Muscle of arm (tissue), 12 donors: Measurements from ENCODE around the gene FRMPD1. TPM values are rescaled to one million over a fixed set of nuclear protein-coding genes. Genes with fewer than 3 reads are reported as not detected.

Source experiments
- DNase-seq: peaks from one replicate; pipeline ENCODE4 v3.0.0-alpha.2; 2013
- polyA plus RNA-seq, 12 donors: library from polyadenylated mRNA; unstranded; fragments of 120-200 nt; gene quantifications; one replicate each; pipeline ENCODE4 v1.2.1, GENCODE V29; 2013; ENCODE audit not compliant: insufficient read length in 12 of 12

Gene FRMPD1
- polyA plus RNA-seq, 12 donors, result 4.7 to 18.8 (median 10.9) TPM; not detected in 1

DNA sequence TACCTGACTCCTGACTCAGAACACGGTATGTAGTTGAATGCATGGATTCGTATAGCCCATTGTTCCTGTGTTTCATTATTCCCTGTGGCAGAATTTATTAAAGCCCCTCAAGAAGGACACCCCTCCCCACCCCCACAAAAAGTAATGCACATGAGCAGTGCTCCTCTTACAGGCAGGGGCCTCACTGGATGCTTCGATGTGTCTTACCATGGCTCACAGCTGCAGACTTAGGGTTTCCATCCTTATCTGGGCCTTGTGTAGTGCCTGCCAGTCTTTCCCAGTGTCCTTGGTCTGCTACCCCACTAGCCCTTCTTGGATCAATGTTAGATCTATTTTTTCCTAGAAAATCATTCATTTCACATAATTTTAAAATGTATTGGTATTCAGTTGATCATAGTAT is 119.2 kb downstream of the FRMPD1 start:
- DNase-seq, result no peak

DNA sequence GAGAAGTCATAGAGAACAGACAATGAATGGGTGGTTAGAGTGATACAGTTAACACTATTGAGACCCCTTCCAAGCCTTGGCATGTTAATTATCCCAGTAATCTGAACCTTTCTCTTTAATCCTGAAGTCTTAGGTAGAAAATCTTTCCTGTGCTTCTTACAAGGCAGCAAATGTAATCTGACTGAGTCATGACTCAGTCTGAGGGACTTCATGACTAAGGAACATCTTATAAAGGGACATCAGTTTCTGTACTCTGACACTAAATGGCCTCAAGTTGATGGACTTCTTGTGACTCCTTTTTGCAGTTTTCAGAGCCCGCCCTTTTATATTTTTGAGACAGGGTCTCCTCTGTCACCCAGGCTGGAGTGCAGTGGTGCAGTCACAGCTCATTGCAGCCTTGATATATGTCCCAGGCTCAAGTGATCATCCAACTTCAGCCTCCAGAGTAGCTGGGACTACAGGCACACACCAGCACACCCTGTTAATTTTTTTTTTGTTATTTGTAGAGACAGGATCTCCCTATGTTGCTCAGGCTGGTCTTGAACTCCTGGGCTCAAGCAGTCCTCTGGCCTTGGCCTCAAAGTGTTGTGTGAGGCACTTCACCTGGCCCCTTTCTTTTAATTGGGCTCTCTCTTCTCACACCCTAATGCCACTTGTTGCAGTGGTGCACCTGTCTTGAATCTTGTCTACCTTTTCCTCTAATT is 124.6 kb downstream of the FRMPD1 start:
- no peak for DNase-seq

DNA sequence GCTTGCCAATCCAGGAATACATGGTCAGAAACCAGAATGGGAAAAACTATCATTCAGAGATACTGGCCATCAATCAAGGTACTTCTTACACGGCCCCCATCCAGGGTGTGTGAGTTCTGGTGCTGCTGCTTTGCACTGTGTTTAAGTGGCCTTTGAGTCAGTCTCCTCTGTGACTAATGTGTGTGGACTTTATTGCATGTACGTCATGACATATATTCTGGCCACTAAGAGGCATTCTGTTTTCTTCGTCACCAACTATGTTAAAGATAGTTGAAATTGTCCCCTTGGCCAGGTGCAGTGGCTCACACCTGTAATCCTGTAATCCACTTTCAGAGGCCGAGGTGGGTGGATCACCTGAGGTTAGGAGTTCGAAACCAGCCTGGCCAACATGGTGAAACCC is 125.6 kb downstream of the FRMPD1 start:
- DNase-seq, result no peak

DNA sequence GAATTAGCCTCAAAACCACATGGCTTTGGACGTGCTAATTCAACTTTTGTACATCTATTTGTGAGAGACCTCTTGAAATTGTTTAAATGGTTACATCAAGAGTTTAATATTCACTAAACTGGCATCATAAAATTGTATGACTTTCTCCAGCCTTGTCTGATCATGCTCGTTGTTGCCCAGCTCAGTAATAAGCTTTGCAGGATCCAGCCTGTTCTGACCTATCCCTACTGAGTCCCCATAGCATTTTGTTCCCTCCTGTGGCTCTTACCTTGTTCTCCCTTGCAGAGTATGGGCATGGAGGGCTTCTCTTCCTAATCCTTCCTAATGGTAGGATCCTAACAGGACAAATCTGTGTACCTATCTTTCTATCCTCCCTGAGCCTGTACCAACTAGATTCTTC is 127.8 kb downstream of the FRMPD1 start:
- DNase-seq, result no peak

DNA sequence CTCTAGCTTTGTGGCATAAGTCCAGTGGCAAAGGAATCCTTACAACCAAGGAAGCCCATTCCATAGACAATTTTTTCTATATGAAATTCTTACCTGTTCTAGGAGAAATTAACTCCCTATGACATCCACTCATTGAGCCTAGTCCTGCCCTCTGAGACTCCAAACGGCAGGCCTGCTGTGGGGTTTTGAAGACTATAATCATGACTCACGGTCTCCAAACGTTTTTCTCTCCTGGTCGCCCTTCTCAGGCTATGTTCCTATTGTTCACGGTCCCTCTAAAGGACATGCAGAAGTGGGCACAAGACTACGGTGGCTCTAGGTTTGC is 133.5 kb downstream of the FRMPD1 start:
- no peak for DNase-seq

DNA sequence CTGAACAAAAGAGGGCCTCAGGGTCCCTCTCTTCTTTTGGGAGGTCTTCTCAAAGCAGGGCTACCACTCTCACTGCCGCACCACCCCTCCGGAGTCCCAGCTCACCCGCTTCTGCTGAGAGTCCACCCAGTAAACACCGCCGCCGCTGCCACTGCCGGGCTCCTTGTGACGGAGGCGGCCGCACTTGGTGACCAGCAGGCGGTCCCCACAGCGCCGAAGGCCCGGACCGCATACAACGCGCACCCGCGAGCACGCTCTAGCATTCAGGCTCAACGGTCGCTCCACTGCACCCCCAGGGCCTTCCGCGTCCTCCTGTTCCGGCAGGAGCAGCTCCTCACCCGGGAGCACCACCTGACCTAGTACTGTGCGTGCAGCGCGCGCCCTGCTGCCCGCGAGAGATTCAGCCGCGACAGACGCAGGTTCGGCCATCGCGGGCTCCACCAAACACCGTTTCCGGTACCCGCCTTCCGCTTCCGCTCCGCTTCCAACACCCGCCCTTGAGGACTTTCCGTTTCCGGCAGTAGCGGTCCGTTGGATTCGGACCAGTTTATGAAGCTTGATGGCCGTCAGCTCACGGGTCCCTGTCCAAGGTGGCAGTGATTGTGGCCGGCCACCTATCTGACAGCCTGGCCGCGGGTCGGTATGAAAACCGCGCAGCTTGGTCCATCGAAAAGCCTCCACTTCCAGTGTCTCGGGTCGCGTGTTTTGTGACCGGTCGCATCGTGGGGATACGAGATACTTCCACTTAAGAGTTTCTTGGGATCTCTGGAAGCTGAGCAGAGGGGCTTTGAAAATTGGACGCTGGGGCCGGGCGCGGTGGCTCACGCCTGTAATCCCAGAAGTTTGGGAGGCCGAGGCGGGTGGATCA is 134.1 kb downstream of the FRMPD1 start, which contains the start of gene EXOSC3:
Gene EXOSC3, minus strand, starts transcription at position 449 of the 868 bp plus-strand sequence. Its CDS starts 20 bp downstream, at position 429.
- peak; percentile 95 for DNase-seq

DNA sequence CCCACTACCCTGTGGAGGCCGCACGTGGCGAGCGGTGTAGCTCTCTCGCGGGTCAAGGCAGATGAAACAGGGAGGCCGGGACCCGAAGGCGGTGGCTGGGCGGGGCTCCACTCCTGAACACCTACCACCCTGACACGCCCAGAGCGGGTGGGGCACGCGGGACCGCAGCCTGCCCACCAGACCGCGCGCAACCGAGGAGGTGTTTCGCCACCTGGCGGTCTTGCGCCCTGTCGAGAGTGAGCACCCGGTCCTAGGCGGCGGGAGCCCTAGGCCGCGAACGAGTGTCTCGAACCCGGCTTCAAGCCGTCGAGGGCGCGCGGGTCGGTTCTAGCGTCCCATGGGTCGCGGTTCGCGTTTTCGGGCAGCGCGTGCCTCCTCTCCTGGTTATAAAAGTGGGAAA is 136.3 kb downstream of the FRMPD1 start:
- DNase-seq, result no peak

DNA sequence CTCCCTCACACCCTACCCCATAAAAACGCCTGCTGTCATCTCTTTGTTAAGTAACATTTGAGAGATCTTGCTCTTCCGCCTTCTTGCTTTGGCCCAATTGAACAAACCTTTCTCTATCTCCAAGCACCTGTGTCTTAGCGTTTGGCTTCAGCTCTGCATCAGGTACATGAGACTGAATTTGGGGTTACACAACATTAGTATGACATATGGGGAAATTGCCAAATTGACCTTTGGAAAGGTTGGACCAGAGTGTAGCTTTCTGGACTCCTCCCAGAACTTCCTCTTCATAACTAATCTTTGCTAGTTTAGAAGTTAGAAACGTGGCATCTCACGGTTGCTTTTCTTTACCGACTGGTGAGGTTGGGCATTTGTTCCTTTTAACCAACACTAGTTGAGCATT is 137.6 kb downstream of the FRMPD1 start:
- DNase-seq, result no peak

DNA sequence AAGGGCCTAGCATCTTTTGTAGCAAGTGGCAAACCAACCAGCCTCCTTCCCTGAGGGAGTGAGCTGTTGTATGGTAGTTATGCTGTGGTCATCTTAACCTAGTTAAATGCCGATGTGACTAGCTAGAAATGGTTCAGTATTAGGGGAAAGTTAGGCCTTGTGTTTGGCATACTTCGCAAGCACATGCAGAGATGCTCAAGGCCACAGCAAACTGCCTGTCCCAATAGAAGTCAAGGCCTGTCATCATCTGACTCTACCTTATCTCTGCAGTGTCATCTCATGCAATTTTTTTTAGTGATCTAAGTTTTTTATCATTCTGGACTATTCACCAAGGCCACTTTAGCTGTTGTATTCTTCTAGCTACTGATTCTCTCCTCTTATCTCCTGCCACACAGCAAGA is 139.3 kb downstream of the FRMPD1 start:
- no peak for DNase-seq

DNA sequence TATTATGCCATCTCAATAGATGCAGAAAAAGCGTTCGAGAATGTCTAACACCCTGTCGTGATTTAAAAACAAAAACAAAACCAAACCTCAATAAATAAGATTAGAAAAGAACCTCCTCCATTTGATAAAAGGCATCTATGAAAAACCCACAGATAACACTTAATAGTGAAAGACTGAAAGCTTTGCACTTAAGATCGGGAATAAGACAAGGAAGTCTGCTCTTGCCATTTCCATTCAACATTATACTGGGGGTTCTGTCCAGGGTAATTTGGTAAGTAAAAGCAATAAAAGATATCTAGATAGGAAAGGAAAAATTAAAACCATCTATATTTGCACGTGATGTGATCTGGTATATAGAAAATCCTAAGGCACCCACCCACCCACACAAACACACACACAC is 141.4 kb downstream of the FRMPD1 start:
- no peak for DNase-seq

DNA sequence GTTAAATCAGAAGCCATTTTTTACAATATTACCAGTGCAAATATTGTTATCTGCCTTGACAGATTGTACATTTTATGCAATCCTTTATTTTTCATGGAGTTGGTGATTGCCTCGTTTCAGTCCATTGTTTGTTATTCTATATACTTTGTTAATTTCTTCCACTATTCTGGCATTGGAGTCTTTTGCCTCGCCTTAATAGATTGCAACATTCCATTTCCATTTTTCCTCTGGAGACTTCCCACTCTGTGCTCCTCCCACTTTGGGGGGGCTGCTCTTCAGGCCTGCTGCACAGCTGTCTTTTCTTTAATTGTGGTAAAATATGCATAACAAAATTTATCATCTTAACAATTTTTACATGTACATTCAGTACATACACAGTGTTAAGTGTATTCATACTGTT is 145.5 kb downstream of the FRMPD1 start:
- no peak for DNase-seq

Other genes starting within 250 kb of the FRMPD1 start
- 100 to 1,000 TPM in 6 of 12 donors, 10 to 100 TPM in 5, not detected in 1; 79.8 to 113 (median 101) TPM for gene GRHPR, start 228.3 kb upstream of the FRMPD1 start, polyA plus RNA-seq
- gene ZBTB5, start 185.5 kb upstream of the FRMPD1 start, polyA plus RNA-seq, result 10 to 100 TPM in 11 of 12 donors, not detected in 1; 13.9 to 21.1 (median 16.8) TPM
- gene POLR1E, start 165.0 kb upstream of the FRMPD1 start, polyA plus RNA-seq, result 10 to 100 TPM in 11 of 12 donors, not detected in 1; 17.4 to 30.8 (median 28.5) TPM
- 10 to 100 TPM in 11 of 12 donors, not detected in 1; 20.3 to 45.1 (median 34.8) TPM for gene FBXO10, start 74.6 kb upstream of the FRMPD1 start, polyA plus RNA-seq
- 100 to 1,000 TPM in 1 of 12 donors, 10 to 100 TPM in 10, not detected in 1; 59.7 to 101 (median 76.5) TPM for gene TOMM5, start 58.4 kb upstream of the FRMPD1 start, polyA plus RNA-seq
- gene TRMT10B, start 102.9 kb downstream of the FRMPD1 start, polyA plus RNA-seq, result 10 to 100 TPM in 5 of 12 donors, 1 to 10 TPM in 5, not detected in 2; 8.0 to 19.9 (median 10.4) TPM
- gene EXOSC3, start 134.1 kb downstream of the FRMPD1 start, polyA plus RNA-seq, result 10 to 100 TPM in 11 of 12 donors, not detected in 1; 21.4 to 60.6 (median 25.8) TPM
- gene DCAF10, start 149.8 kb downstream of the FRMPD1 start, polyA plus RNA-seq, result 10 to 100 TPM in 11 of 12 donors, not detected in 1; 21.3 to 28.4 (median 26.4) TPM